ENCODE data around the gene RUBCN. TPM values are rescaled to one million over a fixed set of nuclear protein-coding genes. Genes with fewer than 3 reads are reported as not detected.

Gene RUBCN
- 15.9 TPM for polyA plus RNA-seq
- long read RNA-seq, donor 1, result 0 reads
- long read RNA-seq, donor 2, partial matches to known transcripts, result 5 of 7 reads
- long read RNA-seq, donor 2, other reads (novel, unspliced or antisense), result 0 of 7 reads
- long read RNA-seq, donor 3, result 0 reads
- long read RNA-seq, donor 4, result 0 reads
- long read RNA-seq, donor 5, partial matches to known transcripts, result 0 of 1 reads
- long read RNA-seq, donor 5, other reads (novel, unspliced or antisense), result 0 of 1 reads
- long read RNA-seq, donor 6, partial matches to known transcripts, result 0 of 2 reads
- long read RNA-seq, donor 6, other reads (novel, unspliced or antisense), result 0 of 2 reads
- long read RNA-seq, donor 7, partial matches to known transcripts, result 0 of 2 reads
- long read RNA-seq, donor 7, other reads (novel, unspliced or antisense), result 0 of 2 reads
- long read RNA-seq, donor 8, partial matches to known transcripts, result 0 of 2 reads
- long read RNA-seq, donor 8, other reads (novel, unspliced or antisense), result 0 of 2 reads
- long read RNA-seq, donor 9, partial matches to known transcripts, result 6 of 7 reads
- long read RNA-seq, donor 9, other reads (novel, unspliced or antisense), result 0 of 7 reads
- long read RNA-seq, donor 10, partial matches to known transcripts, result 0 of 1 reads
- long read RNA-seq, donor 10, other reads (novel, unspliced or antisense), result 0 of 1 reads
- long read RNA-seq, donor 11, partial matches to known transcripts, result 0 of 1 reads
- long read RNA-seq, donor 11, other reads (novel, unspliced or antisense), result 0 of 1 reads

- H3K4me3 ChIP-seq (ENCODE audit: low read length), result peak within 1 kb of the TSS; percentile 79
- no peaks in the 10 kb centered on the region for H3K27me3 ChIP-seq (ENCODE audit: control insufficient read depth, insufficient read depth, low read length)
- peaks cover 6% of the 10 kb centered on the region for H3K4me1 ChIP-seq (ENCODE audit: control insufficient read depth, insufficient read depth, low read length)
- no CpG with 5 or more reads among the region's 92 CpGs for WGBS (ENCODE audit: insufficient coverage, low lambda C conversion rate)
- peak; percentile 97 to 99 for DNase-seq
- peak within 1 kb of the TSS; percentile 95 for H3K27ac ChIP-seq (ENCODE audit: low read length)
- H3K36me3 ChIP-seq (ENCODE audit: control insufficient read depth, insufficient read depth, low read length), result no peaks in the 10 kb centered on the region
- no peaks in the 10 kb centered on the region for H3K9me3 ChIP-seq (ENCODE audit: control insufficient read depth, low read depth, low read length)
These were observed at the start of gene RUBCN for GRCh38 chr3:197736491-197737318. TSS of gene RUBCN (minus strand) at chr3:197736904. CDS start at chr3:197736719, 185 bp downstream.

GRCh38 chr3:197784019-197784585 is 47.4 kb upstream of the RUBCN start:
- Histone ChIP-seq H3K4me1 (ENCODE audit: control insufficient read depth, insufficient read depth, low read length) (no peaks in the 10 kb centered on the region), H3K36me3 (ENCODE audit: control insufficient read depth, insufficient read depth, low read length) (peaks cover 29% of the 10 kb centered on the region), H3K27ac (ENCODE audit: low read length) (no peak overlapping the region), H3K9me3 (ENCODE audit: control insufficient read depth, low read depth, low read length) (no peaks in the 10 kb centered on the region), H3K4me3 (ENCODE audit: low read length) (no peak overlapping the region), H3K27me3 (ENCODE audit: control insufficient read depth, insufficient read depth, low read length) (no peaks in the 10 kb centered on the region)
- WGBS (ENCODE audit: insufficient coverage, low lambda C conversion rate), result 97% methylated on average over 4 of the region's 7 CpGs
- DNase-seq, result no peak

GRCh38 chr3:197782230-197782629 is 45.5 kb upstream of the RUBCN start:
- Histone ChIP-seq H3K36me3 (ENCODE audit: control insufficient read depth, insufficient read depth, low read length) (peaks cover 46% of the 10 kb centered on the region), H3K4me3 (ENCODE audit: low read length) (no peak overlapping the region), H3K9me3 (ENCODE audit: control insufficient read depth, low read depth, low read length) (no peaks in the 10 kb centered on the region), H3K4me1 (ENCODE audit: control insufficient read depth, insufficient read depth, low read length) (no peaks in the 10 kb centered on the region), H3K27me3 (ENCODE audit: control insufficient read depth, insufficient read depth, low read length) (no peaks in the 10 kb centered on the region), H3K27ac (ENCODE audit: low read length) (no peak overlapping the region)
- no CpG with 5 or more reads among the region's 4 CpGs for WGBS (ENCODE audit: insufficient coverage, low lambda C conversion rate)
- DNase-seq, result no peak

GRCh38 chr3:197775317-197775716 is 38.6 kb upstream of the RUBCN start:
- Histone ChIP-seq H3K4me3 (ENCODE audit: low read length) (no peak overlapping the region), H3K4me1 (ENCODE audit: control insufficient read depth, insufficient read depth, low read length) (no peaks in the 10 kb centered on the region), H3K27me3 (ENCODE audit: control insufficient read depth, insufficient read depth, low read length) (no peaks in the 10 kb centered on the region), H3K9me3 (ENCODE audit: control insufficient read depth, low read depth, low read length) (no peaks in the 10 kb centered on the region), H3K36me3 (ENCODE audit: control insufficient read depth, insufficient read depth, low read length) (peaks cover 69% of the 10 kb centered on the region), H3K27ac (ENCODE audit: low read length) (no peak overlapping the region)
- WGBS (ENCODE audit: insufficient coverage, low lambda C conversion rate), result 100% methylated on average over 1 of the region's 7 CpGs
- DNase-seq, result no peak

GRCh38 chr3:197761784-197762183 is 25.1 kb upstream of the RUBCN start:
- H3K9me3 ChIP-seq (ENCODE audit: control insufficient read depth, low read depth, low read length), result no peaks in the 10 kb centered on the region
- no peak overlapping the region for H3K27ac ChIP-seq (ENCODE audit: low read length)
- no peaks in the 10 kb centered on the region for H3K27me3 ChIP-seq (ENCODE audit: control insufficient read depth, insufficient read depth, low read length)
- no peaks in the 10 kb centered on the region for H3K4me1 ChIP-seq (ENCODE audit: control insufficient read depth, insufficient read depth, low read length)
- no peak overlapping the region for H3K4me3 ChIP-seq (ENCODE audit: low read length)
- no peak for DNase-seq
- H3K36me3 ChIP-seq (ENCODE audit: control insufficient read depth, insufficient read depth, low read length), result peaks cover 25% of the 10 kb centered on the region

- DNase-seq, result no peak
- WGBS (ENCODE audit: insufficient coverage, low lambda C conversion rate), result 92% methylated on average over 2 of the region's 4 CpGs
- Histone ChIP-seq H3K36me3 (ENCODE audit: control insufficient read depth, insufficient read depth, low read length) (peaks cover 17% of the 10 kb centered on the region), H3K27me3 (ENCODE audit: control insufficient read depth, insufficient read depth, low read length) (no peaks in the 10 kb centered on the region), H3K4me3 (ENCODE audit: low read length) (no peak overlapping the region), H3K9me3 (ENCODE audit: control insufficient read depth, low read depth, low read length) (no peaks in the 10 kb centered on the region), H3K27ac (ENCODE audit: low read length) (no peak overlapping the region), H3K4me1 (ENCODE audit: control insufficient read depth, insufficient read depth, low read length) (no peaks in the 10 kb centered on the region)
These were observed 21.8 kb upstream of the RUBCN start for GRCh38 chr3:197758512-197758911.

- peaks cover 11% of the 10 kb centered on the region for H3K36me3 ChIP-seq (ENCODE audit: control insufficient read depth, insufficient read depth, low read length)
- H3K4me3 ChIP-seq (ENCODE audit: low read length), result no peak overlapping the region
- H3K4me1 ChIP-seq (ENCODE audit: control insufficient read depth, insufficient read depth, low read length), result peaks cover 5% of the 10 kb centered on the region
- H3K27ac ChIP-seq (ENCODE audit: low read length), result no peak overlapping the region
- no peaks in the 10 kb centered on the region for H3K9me3 ChIP-seq (ENCODE audit: control insufficient read depth, low read depth, low read length)
- H3K27me3 ChIP-seq (ENCODE audit: control insufficient read depth, insufficient read depth, low read length), result no peaks in the 10 kb centered on the region
- WGBS (ENCODE audit: insufficient coverage, low lambda C conversion rate), result no CpG with 5 or more reads among the region's 3 CpGs
- DNase-seq, result no peak
These were observed 20.0 kb upstream of the RUBCN start for GRCh38 chr3:197756704-197757103.

GRCh38 chr3:197753263-197753662 is 16.6 kb upstream of the RUBCN start:
- H3K4me1 ChIP-seq (ENCODE audit: control insufficient read depth, insufficient read depth, low read length), result peaks cover 5% of the 10 kb centered on the region
- whole genome bisulfite sequencing (ENCODE audit: insufficient coverage, low lambda C conversion rate), result no CpG with 5 or more reads among the region's 3 CpGs
- no peaks in the 10 kb centered on the region for H3K9me3 ChIP-seq (ENCODE audit: control insufficient read depth, low read depth, low read length)

GRCh38 chr3:197752107-197752506 is 15.4 kb upstream of the RUBCN start:
- peaks cover 5% of the 10 kb centered on the region for H3K4me1 ChIP-seq (ENCODE audit: control insufficient read depth, insufficient read depth, low read length)
- no peak overlapping the region for H3K27ac ChIP-seq (ENCODE audit: low read length)
- H3K27me3 ChIP-seq (ENCODE audit: control insufficient read depth, insufficient read depth, low read length), result no peaks in the 10 kb centered on the region
- DNase-seq, result no peak
- H3K4me3 ChIP-seq (ENCODE audit: low read length), result no peak overlapping the region
- no peaks in the 10 kb centered on the region for H3K9me3 ChIP-seq (ENCODE audit: control insufficient read depth, low read depth, low read length)
- no peaks in the 10 kb centered on the region for H3K36me3 ChIP-seq (ENCODE audit: control insufficient read depth, insufficient read depth, low read length)
- WGBS (ENCODE audit: insufficient coverage, low lambda C conversion rate), result no CpG with 5 or more reads among the region's 5 CpGs

More at GRCh38 chr3:197753263-197753662, 16.6 kb upstream of the RUBCN start:
- DNase-seq, result no peak
- H3K27me3 ChIP-seq (ENCODE audit: control insufficient read depth, insufficient read depth, low read length), result no peaks in the 10 kb centered on the region
- H3K36me3 ChIP-seq (ENCODE audit: control insufficient read depth, insufficient read depth, low read length), result peaks cover 5% of the 10 kb centered on the region
- H3K4me3 ChIP-seq (ENCODE audit: low read length), result no peak overlapping the region
- no peak overlapping the region for H3K27ac ChIP-seq (ENCODE audit: low read length)

Measured in large intestine (tissue), 12 donors.